Epithelial cell of umbilical artery (primary cell): Measurements from ENCODE around the gene CNNM3. TPM values are rescaled to one million over a fixed set of nuclear protein-coding genes. Genes with fewer than 3 reads are reported as not detected.

ENCODE experiments used
- total RNA-seq: library from RNA; depleted of rRNA; stranded (reverse); fragments of >200 nt; gene quantifications from 2 replicates; pipeline ENCODE4 v1.2.3, GENCODE V29; 2014

Gene CNNM3
- total RNA-seq: 5.9 and 6.2 TPM in 2 replicates

DNA sequence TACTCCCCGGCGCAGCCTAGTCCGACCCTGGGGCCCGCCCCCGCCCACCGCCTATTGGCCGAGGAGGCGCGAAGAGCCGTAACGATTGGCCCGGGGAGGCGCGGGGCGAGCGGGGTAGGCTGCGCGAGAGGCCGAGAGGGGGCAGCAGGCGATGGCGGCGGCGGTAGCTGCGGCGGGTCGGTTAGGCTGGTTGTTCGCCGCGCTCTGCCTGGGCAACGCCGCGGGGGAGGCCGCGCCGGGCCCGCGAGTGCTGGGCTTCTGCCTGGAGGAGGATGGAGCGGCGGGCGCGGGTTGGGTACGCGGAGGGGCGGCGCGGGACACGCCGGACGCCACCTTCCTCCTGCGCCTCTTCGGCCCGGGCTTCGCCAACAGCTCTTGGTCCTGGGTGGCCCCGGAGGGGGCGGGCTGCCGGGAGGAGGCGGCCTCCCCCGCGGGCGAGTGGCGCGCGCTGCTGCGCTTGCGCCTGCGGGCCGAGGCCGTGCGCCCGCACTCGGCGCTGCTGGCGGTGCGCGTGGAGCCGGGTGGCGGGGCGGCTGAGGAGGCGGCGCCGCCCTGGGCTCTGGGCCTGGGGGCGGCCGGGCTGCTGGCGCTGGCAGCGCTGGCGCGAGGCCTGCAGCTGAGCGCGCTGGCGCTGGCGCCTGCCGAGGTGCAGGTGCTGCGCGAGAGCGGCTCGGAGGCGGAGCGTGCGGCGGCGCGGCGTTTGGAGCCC is at the start of gene CNNM3:
Gene CNNM3 (plus strand): TSS at position 142 of the 709 bp plus-strand sequence. CDS start 10 bp downstream, at position 152.

DNA sequence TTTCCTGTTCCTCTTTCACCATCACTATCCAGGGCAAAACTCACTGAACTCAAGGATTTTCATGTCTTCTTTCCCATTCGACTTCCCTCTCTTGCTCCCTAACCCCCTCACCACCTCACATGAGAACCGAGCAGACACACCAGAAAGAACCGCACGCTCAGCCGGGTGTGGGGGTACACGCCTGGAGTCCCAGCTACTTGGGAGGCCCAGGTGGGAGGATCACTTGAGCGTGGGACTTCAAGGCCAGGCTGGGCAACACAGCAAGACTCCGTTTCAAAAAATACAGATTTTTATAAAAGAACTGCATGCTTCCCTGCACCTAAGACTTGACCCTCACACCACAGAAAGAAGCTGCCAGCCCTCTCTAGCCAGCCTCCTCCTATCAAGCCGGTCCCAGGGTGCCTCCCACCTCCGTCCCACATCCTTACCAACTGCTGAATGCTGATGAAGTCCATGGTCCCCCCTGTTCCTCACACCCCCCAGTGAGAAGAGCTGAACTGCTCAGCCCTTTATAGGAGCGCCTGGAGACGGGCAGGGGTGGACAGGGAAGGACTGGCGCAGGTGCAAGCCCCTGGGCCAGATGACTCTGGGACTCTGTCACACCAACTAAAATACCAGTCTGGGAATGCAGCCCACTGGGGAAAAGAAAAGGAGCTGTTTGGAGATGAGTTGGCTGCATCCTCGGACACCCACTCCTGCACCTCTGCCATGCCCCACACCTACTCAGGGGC is 27.6 kb downstream of the CNNM3 start, which contains the start of gene ANKRD23:
Gene ANKRD23 (minus strand): TSS at position 484 of the 731 bp plus-strand sequence. CDS start 29 bp downstream, at position 455.

GRCh38 chr2:96857667-96858372 is 41.8 kb downstream of the CNNM3 start, which contains the start of gene ANKRD39:
TSS of gene ANKRD39 (minus strand) at chr2:96858016. CDS start at chr2:96857987, 29 bp downstream.

GRCh38 chr2:96869822-96870625 is 54.0 kb downstream of the CNNM3 start, which contains the start of gene SEMA4C:
TSS of gene SEMA4C (minus strand) at chr2:96870080. CDS start at chr2:96867886, 2,194 bp downstream.

Other genes with a start within 250 kb of the CNNM3 start
- gene KANSL3, start 178.0 kb upstream of the CNNM3 start, total RNA-seq: 22.1 and 22.3 TPM in 2 replicates
- under 0.01 and 0.15 TPM in 2 replicates for gene FER1L5, start 173.5 kb upstream of the CNNM3 start, total RNA-seq
- 17.2 and 29.3 TPM in 2 replicates for gene LMAN2L, start 76.2 kb upstream of the CNNM3 start, total RNA-seq
- gene CNNM4, start 55.4 kb upstream of the CNNM3 start, total RNA-seq: 1.3 and 2.1 TPM in 2 replicates
- 0.65 and 2.6 TPM in 2 replicates for gene ANKRD23, start 27.8 kb downstream of the CNNM3 start, total RNA-seq
- gene ANKRD39, start 41.7 kb downstream of the CNNM3 start, total RNA-seq: 4.9 and 9.1 TPM in 2 replicates
- 24.0 and 25.2 TPM in 2 replicates for gene SEMA4C, start 53.8 kb downstream of the CNNM3 start, total RNA-seq
- gene FAM178B, start 170.3 kb downstream of the CNNM3 start, total RNA-seq: not detected in 2 replicates